ENCODE data around the gene KIF9.

GRCh38 chr3:47314056-47314764, 31.6 kb upstream of the KIF9 start:
- TF ChIP-seq CTCF (optimal IDR thresholded peaks at IDR 0.05 in 1 of 3, IDR thresholded peaks at IDR 0.05 in 1 of 3, conservative IDR thresholded peaks at IDR 0.05 in 1 of 3; ENCODE audit: extremely low read depth in 1 of 3, insufficient read depth in 2 of 3, low read length in 3 of 3): no peak
- TF ChIP-seq EZH2 (IDR thresholded peaks at IDR 0.05; ENCODE audit: low read length): no peak

Data from keratinocyte (primary cell).